Lung microvascular endothelial cell (primary cell): ENCODE data around the gene WSB1. TPM values are rescaled to one million over a fixed set of nuclear protein-coding genes. Genes with fewer than 3 reads are reported as not detected.
"Not testable (repeated sequence)": the region's sequence is repeated elsewhere in the genome, so short reads cannot be mapped to it uniquely, and the experiment has no call there.

Source experiments
- DNase-seq, 2 donors: peaks; one replicate each; pipeline versions ENCODE4 v3.0.0 to v3.0.0-alpha.2; 2010; ENCODE audit warnings: low read depth in 2 of 2
- total RNA-seq: library from RNA; depleted of rRNA; stranded (reverse); fragments of >200 nt; gene quantifications from 2 replicates; pipeline ENCODE4 v1.2.1, GENCODE V29; 2014

Gene WSB1
- total RNA-seq, 1 donor from 2014 or later = 276 TPM

- DNase-seq = not testable (repeated sequence)
Measured at GRCh38 chr17:27279132-27279531, 14.8 kb upstream of the WSB1 start.

DNA sequence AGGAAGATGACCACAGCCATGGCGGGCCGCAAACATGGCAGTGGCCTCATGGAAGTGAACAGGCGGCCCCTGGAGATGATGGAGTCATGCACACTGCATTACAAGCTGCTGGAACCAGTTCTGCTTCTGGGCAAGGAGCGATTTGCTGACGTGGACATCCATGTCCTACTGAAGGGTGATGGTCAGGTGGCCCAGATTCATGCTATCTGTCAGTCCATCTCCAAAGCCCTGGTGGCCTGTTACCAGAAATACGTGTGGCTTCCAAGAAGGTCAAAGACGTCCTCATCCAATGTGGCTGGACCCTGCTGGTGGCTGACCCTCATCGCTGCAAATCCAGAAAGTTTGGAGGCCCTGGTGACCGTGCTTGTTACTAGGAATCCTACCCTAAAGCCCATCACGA, 13.4 kb upstream of the WSB1 start:
- DNase-seq = no peak

DNA sequence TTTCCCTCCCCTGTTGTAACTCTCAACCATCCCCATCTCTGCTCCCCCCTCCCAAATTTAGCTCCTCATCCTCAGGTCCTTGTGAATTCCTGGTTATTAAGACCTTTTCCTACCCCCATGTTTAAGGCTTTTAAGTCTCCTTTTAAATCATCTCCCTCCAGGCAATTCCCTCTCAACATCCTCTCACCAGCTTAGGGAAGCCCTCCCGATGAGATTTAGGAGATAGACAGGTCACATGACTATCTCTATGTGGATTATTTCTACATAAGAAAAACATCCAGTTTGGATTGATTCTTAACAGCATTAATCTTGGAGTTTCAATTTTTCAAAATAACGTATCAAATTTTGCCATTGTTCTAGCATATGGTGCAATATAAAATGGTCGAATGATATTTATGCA, 12.5 kb upstream of the WSB1 start:
- DNase-seq = no peak

- DNase-seq = no peak
Measured at GRCh38 chr17:27282054-27282551, 11.8 kb upstream of the WSB1 start.

GRCh38 chr17:27283060-27283459, 10.9 kb upstream of the WSB1 start:
- DNase-seq = no peak

GRCh38 chr17:27283751-27284150, 10.2 kb upstream of the WSB1 start:
- DNase-seq = no peak

DNA sequence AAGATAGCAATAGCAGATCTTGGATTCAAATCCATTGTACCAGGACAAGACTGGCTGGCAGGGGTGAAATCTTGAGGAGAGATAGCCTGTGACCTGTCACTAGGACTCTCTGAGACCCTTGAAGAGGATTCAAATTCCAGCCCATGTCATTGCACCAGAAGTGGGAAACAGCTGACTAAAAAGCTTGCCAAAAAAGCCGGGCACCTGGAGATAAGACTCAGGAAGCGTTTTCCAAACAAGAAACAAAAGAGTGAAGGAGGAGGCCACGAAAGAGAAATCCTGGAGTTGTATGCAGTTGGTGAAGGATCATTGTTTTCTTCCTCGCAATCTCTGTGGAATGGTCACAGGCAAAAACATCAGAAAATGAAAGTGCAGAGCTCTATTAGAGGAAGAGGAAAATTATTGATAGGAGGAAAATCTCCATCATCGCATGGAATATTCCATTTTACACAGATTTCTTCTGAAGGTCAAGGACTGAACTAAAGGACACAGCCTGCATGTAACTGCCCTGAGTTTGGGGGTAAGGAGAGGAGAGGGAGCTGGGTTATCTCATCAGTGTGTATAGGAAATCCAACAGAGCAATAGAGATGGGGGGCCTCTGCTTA, 9.0 kb upstream of the WSB1 start:
- DNase-seq = peak; percentile 54 to 58

DNA sequence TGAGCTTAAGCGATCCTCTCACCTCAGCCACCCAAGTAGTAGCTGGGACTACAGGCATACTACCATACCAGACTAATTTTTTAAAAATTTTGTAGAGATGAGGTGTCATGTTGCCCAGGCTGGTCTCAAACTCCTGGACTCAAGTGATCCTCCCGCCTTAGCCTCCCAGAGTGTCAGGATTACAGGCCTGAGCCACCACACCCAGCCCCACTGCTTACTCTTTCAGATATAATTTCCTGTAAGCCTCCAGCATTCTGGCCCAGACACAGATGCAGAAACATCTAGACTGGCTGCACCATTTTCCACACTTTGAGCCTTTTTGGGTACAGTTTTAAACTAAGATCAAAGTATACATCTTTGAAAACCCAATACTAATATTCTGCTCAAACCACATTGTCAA, 8.4 kb upstream of the WSB1 start:
- DNase-seq = no peak

- DNase-seq = no peak
Measured at GRCh38 chr17:27288183-27288582, 5.7 kb upstream of the WSB1 start.

DNA sequence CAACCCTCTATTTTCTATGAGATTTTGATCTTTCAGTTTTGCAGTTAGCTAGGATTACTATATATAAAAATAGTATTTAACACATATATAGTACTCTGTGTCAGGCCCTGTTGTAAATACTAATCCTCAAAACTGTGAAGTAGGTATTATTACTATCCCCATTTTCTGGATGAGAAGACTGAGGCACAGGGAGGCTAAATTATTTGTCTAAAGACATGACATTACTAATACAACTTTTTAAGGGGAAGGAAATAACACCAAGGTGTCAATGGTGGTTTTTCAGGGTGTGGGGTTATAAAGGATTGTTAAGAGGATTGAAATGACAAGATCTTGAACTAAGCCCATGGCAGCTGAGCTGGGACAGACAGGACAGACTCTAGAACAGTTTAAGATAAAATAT, 4.1 kb upstream of the WSB1 start:
- no peak for DNase-seq

DNA sequence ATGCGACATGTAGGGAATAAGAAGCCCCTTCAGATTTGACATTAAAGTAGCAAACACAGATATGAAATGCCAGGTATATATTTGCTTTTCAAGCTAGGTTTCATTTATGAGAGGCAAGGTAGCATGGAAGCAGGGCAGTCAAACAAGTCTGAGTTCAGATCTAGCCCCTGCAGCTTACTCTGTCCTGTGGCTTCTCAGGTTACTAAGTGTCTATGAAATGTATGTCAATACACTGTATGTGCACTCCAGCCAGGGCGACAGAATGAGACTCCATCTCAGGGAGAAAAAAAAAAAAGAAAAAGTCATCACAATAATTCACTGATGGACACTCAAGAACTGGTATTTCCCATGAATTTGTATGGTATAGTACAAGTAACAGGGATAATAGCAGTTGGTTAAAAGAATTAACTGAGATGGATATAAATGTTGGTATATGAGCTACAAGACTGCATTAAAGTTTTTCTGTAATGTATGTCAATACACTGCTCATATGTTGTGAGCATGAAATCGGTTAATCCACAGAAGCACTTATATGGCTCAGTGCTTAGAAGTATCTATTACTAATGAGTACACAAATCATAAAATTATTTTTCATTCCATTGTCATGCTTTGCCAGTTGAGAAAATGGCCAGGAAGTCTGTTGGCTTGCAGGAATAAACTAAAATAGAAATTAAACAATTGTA, 2.9 kb upstream of the WSB1 start:
- no peak for DNase-seq

DNA sequence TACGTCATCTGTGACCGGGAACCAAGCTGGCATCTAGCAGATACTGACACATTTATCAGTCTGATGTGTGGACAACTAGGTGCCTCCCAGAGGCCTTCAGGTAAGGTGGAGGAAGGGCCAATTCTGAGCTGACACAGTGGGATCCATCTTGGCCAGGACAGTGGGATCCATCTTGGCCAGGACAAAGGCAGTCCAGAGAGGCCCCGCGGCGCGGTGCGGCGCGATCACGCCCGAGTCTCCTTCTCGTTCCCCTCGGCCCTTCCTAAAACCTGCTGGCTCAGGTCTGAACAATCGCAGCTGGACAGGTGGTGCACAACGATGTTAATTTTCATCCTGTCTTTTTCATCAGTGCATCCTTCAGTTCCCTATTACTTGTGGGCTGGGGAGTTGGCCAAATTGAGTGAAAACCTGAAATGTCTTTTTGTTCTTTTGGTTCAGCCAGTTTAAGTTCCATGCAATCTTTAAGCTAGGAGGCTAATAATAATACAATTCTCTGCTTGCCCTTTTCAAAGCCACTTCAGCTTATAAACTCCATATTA, 486 bp upstream of the WSB1 start:
- no peak for DNase-seq

GRCh38 chr17:27294689-27295630, 1.0 kb downstream of the WSB1 start:
- peak; percentile 51 to 91 for DNase-seq

- DNase-seq = peak; percentile 28 to 61
Measured at GRCh38 chr17:27295945-27296344, 2.0 kb downstream of the WSB1 start.

GRCh38 chr17:27296428-27296979, 2.6 kb downstream of the WSB1 start:
- DNase-seq = peak in 1 of 2 donors; percentile 23

- no peak for DNase-seq
Measured at GRCh38 chr17:27299384-27300049, 5.6 kb downstream of the WSB1 start.

DNA sequence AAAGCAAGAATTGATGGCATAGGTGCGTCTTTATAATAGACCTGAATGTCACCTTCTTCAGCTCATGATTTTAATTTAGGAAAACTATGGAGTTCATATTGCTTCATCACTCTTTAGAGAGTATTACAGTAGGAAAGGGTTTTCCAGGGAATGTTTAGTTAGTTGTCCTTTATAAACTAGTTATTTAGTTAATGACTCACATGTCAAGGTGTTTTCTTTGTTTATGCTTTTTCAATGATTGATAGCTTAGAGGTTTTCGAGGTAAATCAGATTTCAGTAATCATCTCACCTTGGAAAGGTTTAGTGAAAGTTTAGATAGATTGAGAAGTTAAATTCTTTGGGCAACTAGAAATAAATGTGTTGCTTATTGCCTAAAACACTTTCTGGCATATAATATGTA, 9.8 kb downstream of the WSB1 start:
- no peak for DNase-seq

GRCh38 chr17:27306276-27306835, 12.4 kb downstream of the WSB1 start:
- DNase-seq = no peak

DNA sequence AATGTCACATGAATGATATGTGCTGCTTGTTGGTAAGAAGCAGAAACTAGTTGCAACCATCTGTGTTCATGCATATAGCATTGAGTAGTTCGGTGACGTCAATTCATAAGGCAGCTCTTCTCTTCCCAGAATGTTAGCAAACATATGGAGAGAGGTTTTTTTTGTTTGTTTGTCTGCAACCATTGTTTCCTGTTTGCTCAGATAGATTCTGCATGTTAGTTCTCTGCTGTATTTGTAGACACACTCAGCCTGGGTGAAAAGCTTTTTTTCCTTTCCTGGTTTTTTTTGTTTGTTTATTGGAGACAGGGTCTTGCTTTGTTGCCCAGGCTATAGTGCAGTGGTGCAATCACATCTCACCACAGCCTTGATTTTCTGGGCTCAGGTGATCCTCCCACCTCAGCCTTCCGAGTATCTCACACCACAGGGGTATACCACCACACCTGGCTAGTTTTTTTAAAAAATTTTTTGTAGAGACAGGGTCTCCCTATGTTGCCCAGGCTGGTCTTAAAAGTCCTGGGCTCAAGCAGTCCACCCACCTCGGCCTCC, 16.7 kb downstream of the WSB1 start:
- DNase-seq = no peak

DNA sequence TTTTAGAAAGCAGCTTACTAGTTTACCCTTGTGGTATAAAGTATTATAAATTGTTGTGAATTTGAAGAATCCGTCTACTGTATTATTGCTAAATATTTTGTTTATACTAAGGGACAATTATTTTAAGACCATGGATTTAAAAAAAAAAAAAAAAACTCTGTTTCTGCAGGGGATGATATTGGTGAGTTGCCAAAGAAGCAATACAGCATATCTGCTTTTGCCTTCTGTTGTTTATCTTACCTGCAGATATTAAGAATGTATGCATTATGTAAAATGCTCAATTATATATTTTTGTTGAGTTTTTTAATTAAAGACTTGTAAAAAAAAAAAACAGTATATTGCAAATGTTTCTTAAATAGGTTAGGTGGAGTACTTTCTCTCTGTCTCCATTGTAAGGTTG, 19.4 kb downstream of the WSB1 start:
- no peak for DNase-seq
